LNCaP clone FGC (cell line): ENCODE data around the gene MUC2.

ENCODE experiments used
- DNase-seq: peaks from one replicate; pipeline ENCODE4 v3.0.0-alpha.2; 2011; ENCODE audit warnings: low read depth
- H3K4me3 ChIP-seq: 2 replicates; pipeline ENCODE4 v1.5.1; 2011; ENCODE audit warnings: mild to moderate bottlenecking, low read depth, low read length, control low read depth
- CTCF ChIP-seq: IDR thresholded peaks from 2 replicates; pipeline ENCODE4 v1.5.1; 2012; ENCODE audit warnings: mild to moderate bottlenecking; ENCODE audit not compliant: control insufficient read depth, insufficient read depth; ENCODE audit errors: extremely low read depth

MUC2 gene

GRCh38 chr11:1055990-1056771 lies 18.5 kb upstream of the MUC2 start:
- TF ChIP-seq CTCF: no peak
- H3K4me3 ChIP-seq: no peak overlapping the region
- DNase-seq: no peak

GRCh38 chr11:1057806-1058205 lies 16.9 kb upstream of the MUC2 start:
- no peak for DNase-seq
- TF ChIP-seq CTCF: no peak
- no peak overlapping the region for H3K4me3 ChIP-seq

- no peak for DNase-seq
- no peak for TF ChIP-seq CTCF
- H3K4me3 ChIP-seq: no peak overlapping the region
Measured at GRCh38 chr11:1059759-1060158, 14.9 kb upstream of the MUC2 start.

GRCh38 chr11:1060410-1060809 lies 14.3 kb upstream of the MUC2 start:
- H3K4me3 ChIP-seq: no peak overlapping the region
- no peak for TF ChIP-seq CTCF
- DNase-seq: no peak

- TF ChIP-seq CTCF: no peak
- no peak overlapping the region for H3K4me3 ChIP-seq
- DNase-seq: no peak
Measured at GRCh38 chr11:1060852-1061616, 13.6 kb upstream of the MUC2 start.

GRCh38 chr11:1062075-1062820 lies 12.4 kb upstream of the MUC2 start:
- DNase-seq: no peak
- no peak overlapping the region for H3K4me3 ChIP-seq
- TF ChIP-seq CTCF: no peak
